ENCODE measurements around the gene DPPA5.
"Not testable (repeated sequence)": the region's sequence is repeated elsewhere in the genome, so short reads cannot be mapped to it uniquely, and the experiment has no call there.

Gene DPPA5

GRCh38 chr6:73325656-73326055 lies 28.4 kb downstream of the DPPA5 start:
- no peak for TF ChIP-seq CTCF (IDR thresholded peaks at IDR 0.05; ENCODE audit: low read depth, low read length)
- no peak for DNase-seq (ENCODE audit: low read depth in 2 of 2)
- H3K4me3 ChIP-seq (replicated peaks in 1 of 2; ENCODE audit: low read depth in 2 of 2, low read length in 2 of 2): no peak overlapping the region

DNA sequence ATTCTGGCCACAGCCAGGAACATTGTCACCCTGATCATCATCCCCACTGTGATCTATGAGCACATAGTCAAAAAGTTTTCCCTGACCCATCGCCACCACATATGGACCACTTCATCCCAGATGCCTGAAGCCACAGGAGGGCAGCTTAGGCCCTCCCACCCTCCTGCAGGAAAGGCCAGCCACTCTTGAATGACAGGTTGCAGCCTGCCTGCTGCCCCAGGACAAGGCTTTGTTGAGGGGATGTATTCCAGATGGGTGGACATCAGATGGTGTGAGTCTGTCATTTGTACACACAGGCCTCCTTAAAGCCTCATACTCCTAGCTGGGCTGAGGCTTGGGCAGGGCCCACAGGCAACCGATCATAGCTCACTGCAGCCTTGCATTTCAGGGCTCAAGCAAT lies 30.8 kb downstream of the DPPA5 start:
- TF ChIP-seq CTCF (IDR thresholded peaks at IDR 0.05; ENCODE audit: low read depth, low read length): no peak
- no peak overlapping the region for H3K4me3 ChIP-seq (replicated peaks in 1 of 2; ENCODE audit: low read depth in 2 of 2, low read length in 2 of 2)
- no peak for DNase-seq (ENCODE audit: low read depth in 2 of 2)

- DNase-seq (ENCODE audit: low read depth in 2 of 2): no peak
- TF ChIP-seq CTCF (IDR thresholded peaks at IDR 0.05; ENCODE audit: low read depth, low read length): no peak
- peak overlapping the region; percentile 18 to 35 for H3K4me3 ChIP-seq (replicated peaks in 1 of 2; ENCODE audit: low read depth in 2 of 2, low read length in 2 of 2)
Observed at GRCh38 chr6:73314577-73315492, 39.2 kb downstream of the DPPA5 start.

DNA sequence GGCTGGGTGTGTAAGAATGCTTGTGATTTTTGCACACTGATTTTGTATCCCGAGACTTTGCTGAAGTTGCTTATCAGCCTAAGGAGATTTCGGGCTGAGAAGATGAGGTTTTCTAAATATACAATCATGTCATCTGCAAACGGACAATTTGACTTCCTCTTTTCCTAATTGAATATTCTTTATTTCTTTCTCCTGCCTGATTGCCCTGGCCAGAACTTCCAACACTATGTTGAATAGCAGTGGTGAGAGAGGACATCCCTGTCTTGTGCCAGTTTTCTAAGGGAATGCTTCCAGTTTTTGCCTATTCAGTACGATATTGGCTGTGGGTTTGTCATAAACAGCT lies 43.6 kb downstream of the DPPA5 start:
- H3K4me3 ChIP-seq (replicated peaks in 1 of 2; ENCODE audit: low read depth in 2 of 2, low read length in 2 of 2): peak overlapping the region; percentile 71 to 73
- DNase-seq (ENCODE audit: low read depth in 2 of 2): not testable (repeated sequence)

GRCh38 chr6:73309785-73310502 lies 44.1 kb downstream of the DPPA5 start:
- H3K4me3 ChIP-seq (replicated peaks in 1 of 2; ENCODE audit: low read depth in 2 of 2, low read length in 2 of 2): peak overlapping the region; percentile 71 to 73
- peak; percentile 60 to 65 for DNase-seq (ENCODE audit: low read depth in 2 of 2)
- TF ChIP-seq CTCF (IDR thresholded peaks at IDR 0.05; ENCODE audit: low read depth, low read length): peak; percentile 59

DNA sequence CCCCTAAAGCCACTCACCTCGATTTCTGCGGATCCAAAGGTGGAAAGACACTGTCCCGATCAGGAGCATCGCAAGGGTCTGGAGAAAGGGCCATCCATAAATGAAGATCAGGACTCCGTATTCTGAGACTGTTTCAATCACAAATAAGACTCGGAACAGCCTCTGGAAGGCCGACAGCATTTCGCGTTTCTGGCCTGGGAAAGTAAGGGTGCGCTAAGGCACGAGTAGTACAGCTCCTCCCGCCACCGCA lies 44.6 kb downstream of the DPPA5 start:
- no peak for TF ChIP-seq CTCF (IDR thresholded peaks at IDR 0.05; ENCODE audit: low read depth, low read length)
- no peak for DNase-seq (ENCODE audit: low read depth in 2 of 2)
- H3K4me3 ChIP-seq (replicated peaks in 1 of 2; ENCODE audit: low read depth in 2 of 2, low read length in 2 of 2): peak overlapping the region; percentile 71 to 73

- DNase-seq (ENCODE audit: low read depth in 2 of 2): peak; percentile 23 to 35
- TF ChIP-seq CTCF (IDR thresholded peaks at IDR 0.05; ENCODE audit: low read depth, low read length): peak; percentile 22
- H3K4me3 ChIP-seq (replicated peaks in 1 of 2; ENCODE audit: low read depth in 2 of 2, low read length in 2 of 2): peak overlapping the region; percentile 71 to 73
Observed at GRCh38 chr6:73308712-73309534, 45.2 kb downstream of the DPPA5 start.

- not testable (repeated sequence) for H3K4me3 ChIP-seq (replicated peaks in 1 of 2; ENCODE audit: low read depth in 2 of 2, low read length in 2 of 2); DNase-seq (ENCODE audit: low read depth in 2 of 2)
Observed at GRCh38 chr6:73303773-73304172, 50.3 kb downstream of the DPPA5 start.
